Large intestine (tissue), 3 donors: ENCODE measurements around the gene DOCK11. TPM values are rescaled to one million over a fixed set of nuclear protein-coding genes. Genes with fewer than 3 reads are reported as not detected.

Experiments
- DNase-seq, 2 donors: peaks; one replicate each; pipeline versions ENCODE4 v3.0.0 to v3.0.0-alpha.2; 2013
- H3K27ac ChIP-seq: one replicate; pipeline ENCODE4 v1.5.1; 2013; ENCODE audit warnings: low read length
- H3K27me3 ChIP-seq: 2 replicates; pipeline ENCODE4 v1.6.1; 2013; ENCODE audit warnings: low read length; ENCODE audit not compliant: control insufficient read depth, insufficient read depth
- H3K36me3 ChIP-seq: 2 replicates; pipeline ENCODE4 v1.6.1; 2013; ENCODE audit warnings: low read length; ENCODE audit not compliant: control insufficient read depth, insufficient read depth
- H3K4me1 ChIP-seq: one replicate; pipeline ENCODE4 v1.6.1; 2013; ENCODE audit warnings: low read length; ENCODE audit not compliant: control insufficient read depth, insufficient read depth
- H3K4me3 ChIP-seq: one replicate; pipeline ENCODE4 v1.5.1; 2013; ENCODE audit warnings: low read length
- H3K9me3 ChIP-seq: one replicate; pipeline ENCODE4 v1.6.1; 2013; ENCODE audit warnings: mild to moderate bottlenecking, low read depth, low read length, moderate library complexity; ENCODE audit not compliant: control insufficient read depth
- WGBS: methylation state at CpG from one replicate; pipeline ENCODE4 v1.1.5; 2013; ENCODE audit warnings: low lambda C conversion rate; ENCODE audit not compliant: insufficient coverage; 5-methylcytosine and 5-hydroxymethylcytosine counted together
- polyA plus RNA-seq: library from polyadenylated mRNA; unstranded; fragments of 120-200 nt; gene quantifications from one replicate; pipeline ENCODE4 v1.2.1, GENCODE V29; 2013

Gene DOCK11
- polyA plus RNA-seq, 1 donor = 9.7 TPM

DNA sequence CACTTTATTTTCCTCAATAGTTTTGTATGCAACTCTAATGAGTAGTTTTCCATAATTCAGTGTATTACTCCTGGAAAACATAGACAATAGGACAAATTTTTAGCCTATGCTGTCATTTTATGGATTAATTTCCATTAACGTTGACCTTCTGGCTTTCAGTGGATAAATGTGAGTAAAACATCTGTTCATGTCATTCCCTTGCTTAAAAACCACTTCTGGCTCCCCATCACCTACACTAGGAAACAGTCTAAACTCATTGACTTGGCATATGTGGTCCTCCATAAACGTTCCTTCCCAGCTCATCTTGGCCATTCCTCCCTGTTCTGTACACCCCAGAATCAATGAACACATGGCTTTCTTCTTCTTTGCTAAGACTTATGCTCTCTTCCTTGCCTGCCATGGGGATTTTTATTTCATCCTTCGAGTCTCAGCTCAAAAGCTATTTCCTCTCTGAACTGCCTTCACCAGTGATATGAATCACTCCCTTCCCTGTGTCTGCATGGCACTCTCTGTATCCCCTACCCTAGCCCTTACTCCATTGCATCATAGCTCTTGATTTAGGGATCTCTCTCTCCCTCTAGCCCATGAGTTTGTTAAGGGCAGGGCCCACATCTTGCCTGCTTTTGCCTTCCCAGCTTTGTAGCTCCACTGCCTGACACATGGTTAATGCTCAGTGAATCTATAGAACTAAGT is 34.8 kb downstream of the DOCK11 start:
- Histone ChIP-seq H3K4me1 (no peaks in the 10 kb centered on the region), H3K4me3 (no peak overlapping the region), H3K36me3 (no peaks in the 10 kb centered on the region), H3K9me3 (no peaks in the 10 kb centered on the region), H3K27ac (no peak overlapping the region), H3K27me3 (no peaks in the 10 kb centered on the region)
- DNase-seq = no peak
- WGBS = no CpG with 5 or more reads among the region's 3 CpGs

DNA sequence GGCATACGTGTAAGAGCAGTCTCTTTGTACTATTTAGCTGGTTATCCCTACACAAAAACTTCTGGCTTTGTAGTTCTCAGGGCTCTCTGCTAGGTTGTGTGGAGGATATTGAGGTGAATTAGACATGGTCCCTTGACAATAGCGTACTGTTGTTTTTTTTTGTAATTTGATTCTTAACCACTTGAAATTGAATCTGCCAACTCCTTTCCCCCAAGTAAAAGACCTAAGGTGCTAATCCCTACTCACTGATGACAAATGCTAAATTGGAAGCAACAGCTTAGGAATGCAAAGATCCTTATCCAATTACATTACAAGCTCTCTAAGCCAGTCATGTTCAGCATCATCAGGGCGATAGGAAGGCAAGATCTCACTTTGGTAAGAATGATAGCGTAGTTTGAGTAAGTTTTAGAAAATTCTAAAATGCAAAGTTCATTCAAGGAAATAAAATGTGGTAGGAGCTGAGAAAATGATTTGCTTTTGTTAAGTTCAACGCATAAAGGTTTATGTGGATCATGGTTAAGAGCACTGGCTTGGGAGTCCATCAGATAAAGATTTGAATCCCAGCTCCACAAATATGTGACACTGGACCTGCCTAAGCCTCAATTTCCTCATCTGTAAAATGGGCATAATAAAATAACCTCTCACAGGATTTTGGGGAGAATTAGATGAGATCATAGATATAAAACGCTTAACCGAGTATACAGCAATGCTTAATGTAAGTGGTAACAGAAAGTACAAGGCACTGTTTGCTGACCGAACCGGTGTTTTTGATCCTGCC is 39.3 kb downstream of the DOCK11 start:
- no peak overlapping the region for H3K27ac ChIP-seq
- DNase-seq = no peak

DNA sequence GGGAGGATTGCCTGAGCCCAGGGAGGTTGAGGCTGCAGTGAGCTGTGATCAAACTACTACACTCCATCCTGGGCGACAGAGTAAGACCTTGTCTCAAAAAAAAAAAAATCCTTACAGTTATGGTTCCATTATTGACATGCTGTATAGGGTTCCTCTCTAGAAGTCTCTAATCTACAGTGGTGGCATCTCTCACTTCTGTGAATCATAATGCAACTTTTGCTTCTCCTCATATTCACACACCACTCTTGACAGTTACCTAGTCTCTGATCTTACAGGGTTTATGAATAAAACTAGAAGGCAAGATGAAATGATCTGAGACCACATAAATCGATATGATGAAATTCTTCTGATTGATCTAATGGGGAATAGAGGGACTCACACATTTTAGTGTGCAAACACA is 40.6 kb downstream of the DOCK11 start:
- no peak for DNase-seq
- WGBS = no CpG with 5 or more reads among the region's 2 CpGs
- no peaks in the 10 kb centered on the region for H3K36me3 ChIP-seq
- no peaks in the 10 kb centered on the region for H3K9me3 ChIP-seq
- H3K4me3 ChIP-seq = no peak overlapping the region
- H3K4me1 ChIP-seq = no peaks in the 10 kb centered on the region
- no peaks in the 10 kb centered on the region for H3K27me3 ChIP-seq
- H3K27ac ChIP-seq = no peak overlapping the region

More for the DNA sequence above, 39.3 kb downstream of the DOCK11 start:
- 100% methylated on average over 1 of the region's 9 CpGs for WGBS
- H3K9me3 ChIP-seq = no peaks in the 10 kb centered on the region
- H3K27me3 ChIP-seq = no peaks in the 10 kb centered on the region
- H3K36me3 ChIP-seq = no peaks in the 10 kb centered on the region
- H3K4me3 ChIP-seq = no peak overlapping the region
- no peaks in the 10 kb centered on the region for H3K4me1 ChIP-seq

DNA sequence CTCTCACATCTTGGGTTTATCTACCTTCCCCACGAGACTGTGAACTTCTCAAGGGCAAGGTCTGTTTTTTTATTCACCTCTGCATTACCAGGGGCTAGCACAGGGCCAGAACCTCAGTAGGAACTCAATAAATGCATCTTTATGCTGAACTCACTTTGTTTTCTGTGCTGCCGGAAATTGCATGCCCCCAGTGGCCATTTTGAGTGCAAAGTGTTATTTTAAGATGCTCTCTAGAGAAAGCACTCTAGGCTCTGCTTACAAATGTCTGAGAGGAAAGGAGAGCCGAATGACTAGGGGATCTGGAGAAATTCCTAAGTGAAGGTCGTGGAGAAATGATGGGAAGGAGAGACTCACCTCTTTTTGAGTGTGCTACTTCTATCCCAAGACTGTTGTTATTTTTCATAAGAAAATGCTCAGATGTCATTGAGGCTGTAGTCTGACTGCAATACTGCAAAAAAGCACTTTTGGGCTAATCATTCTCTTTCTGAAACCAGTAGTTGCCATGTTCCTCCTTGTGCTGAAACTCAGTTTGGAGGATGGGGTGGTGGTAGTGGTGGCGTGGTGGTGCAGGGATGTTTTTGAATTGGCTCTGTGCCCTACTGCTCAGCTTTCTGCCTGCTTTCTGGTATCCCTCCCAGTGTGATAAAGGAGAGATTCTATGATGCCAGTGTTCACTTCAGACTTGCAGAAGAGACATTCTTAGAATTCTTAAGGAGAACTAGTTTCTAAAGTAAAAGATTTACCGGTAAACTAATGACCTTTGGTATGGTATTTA is 41.3 kb downstream of the DOCK11 start:
- no CpG with 5 or more reads among the region's 6 CpGs for WGBS
- Histone ChIP-seq H3K4me3 (no peak overlapping the region), H3K27ac (no peak overlapping the region), H3K9me3 (no peaks in the 10 kb centered on the region), H3K36me3 (no peaks in the 10 kb centered on the region), H3K27me3 (no peaks in the 10 kb centered on the region), H3K4me1 (no peaks in the 10 kb centered on the region)
- peak in 1 of 2 donors; percentile 3 for DNase-seq

DNA sequence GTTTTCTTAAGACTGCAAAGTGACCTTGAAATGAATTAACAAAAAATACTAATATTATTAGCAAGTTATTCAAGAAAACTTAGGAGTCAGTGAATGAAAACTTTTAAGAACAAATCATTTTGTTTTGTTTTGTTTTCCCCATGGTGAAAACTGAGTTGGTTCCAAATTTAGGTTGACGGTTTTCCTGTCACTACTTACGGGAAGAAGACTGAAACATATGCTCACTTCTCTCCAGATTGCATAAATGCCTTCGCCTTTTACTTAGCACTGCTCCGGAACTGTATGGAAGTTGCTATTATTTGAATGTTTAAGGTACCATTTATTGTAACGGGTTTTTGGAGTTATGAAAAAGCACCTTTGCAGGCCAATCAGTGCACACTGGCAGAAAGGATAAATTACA is 42.8 kb downstream of the DOCK11 start:
- no CpG with 5 or more reads among the region's 5 CpGs for WGBS

DNA sequence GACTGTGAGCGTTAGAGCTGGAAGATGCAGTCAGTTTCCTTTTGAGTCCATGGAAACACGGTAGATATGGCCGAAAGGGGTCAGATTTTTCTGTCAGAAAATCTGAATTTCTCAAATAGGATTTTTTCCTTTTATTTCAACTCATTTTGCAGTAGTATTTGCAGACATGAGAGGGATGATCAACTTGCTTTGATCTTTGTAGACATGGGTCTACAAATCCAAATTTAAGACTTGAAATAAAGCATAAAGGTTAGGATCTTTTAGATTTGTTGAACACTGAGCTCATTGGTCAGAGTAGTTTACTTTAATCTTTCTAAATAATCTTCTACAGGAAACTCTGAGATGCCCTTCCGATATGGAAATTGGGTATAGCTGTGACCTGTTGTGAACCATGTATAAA is 44.7 kb downstream of the DOCK11 start:
- Histone ChIP-seq H3K27me3 (no peaks in the 10 kb centered on the region), H3K4me1 (no peaks in the 10 kb centered on the region), H3K36me3 (no peaks in the 10 kb centered on the region), H3K4me3 (no peak overlapping the region), H3K27ac (no peak overlapping the region), H3K9me3 (no peaks in the 10 kb centered on the region)
- DNase-seq = no peak
- no CpG with 5 or more reads among the region's 4 CpGs for WGBS

More for the DNA sequence above, 42.8 kb downstream of the DOCK11 start:
- H3K4me3 ChIP-seq = no peak overlapping the region
- no peaks in the 10 kb centered on the region for H3K4me1 ChIP-seq
- no peak overlapping the region for H3K27ac ChIP-seq
- H3K36me3 ChIP-seq = no peaks in the 10 kb centered on the region
- H3K27me3 ChIP-seq = no peaks in the 10 kb centered on the region
- no peaks in the 10 kb centered on the region for H3K9me3 ChIP-seq
- no peak for DNase-seq

DNA sequence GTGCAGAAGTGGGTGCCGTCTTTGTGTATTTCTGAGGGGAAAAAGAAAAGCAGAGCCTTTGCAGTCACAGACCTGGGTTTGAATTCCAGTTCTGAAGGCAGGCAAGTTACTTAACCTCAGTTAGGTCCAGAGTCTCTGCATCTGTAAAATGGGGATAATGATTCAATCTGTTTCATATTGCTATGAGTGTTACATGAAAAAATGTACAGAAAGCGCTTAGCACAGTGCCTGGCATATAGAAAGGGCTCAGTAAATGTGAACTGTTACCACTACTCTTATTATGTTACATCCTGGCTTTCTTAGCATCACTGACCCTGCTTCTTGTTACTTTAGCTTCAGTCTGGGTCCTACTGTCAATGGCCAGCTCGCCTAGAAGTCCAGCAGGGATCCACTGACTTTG is 45.9 kb downstream of the DOCK11 start:
- WGBS = no CpG with 5 or more reads among the region's 3 CpGs
- H3K36me3 ChIP-seq = no peaks in the 10 kb centered on the region
- no peaks in the 10 kb centered on the region for H3K27me3 ChIP-seq
- no peak overlapping the region for H3K27ac ChIP-seq
- DNase-seq = no peak
- no peaks in the 10 kb centered on the region for H3K9me3 ChIP-seq
- no peak overlapping the region for H3K4me3 ChIP-seq
- H3K4me1 ChIP-seq = no peaks in the 10 kb centered on the region

DNA sequence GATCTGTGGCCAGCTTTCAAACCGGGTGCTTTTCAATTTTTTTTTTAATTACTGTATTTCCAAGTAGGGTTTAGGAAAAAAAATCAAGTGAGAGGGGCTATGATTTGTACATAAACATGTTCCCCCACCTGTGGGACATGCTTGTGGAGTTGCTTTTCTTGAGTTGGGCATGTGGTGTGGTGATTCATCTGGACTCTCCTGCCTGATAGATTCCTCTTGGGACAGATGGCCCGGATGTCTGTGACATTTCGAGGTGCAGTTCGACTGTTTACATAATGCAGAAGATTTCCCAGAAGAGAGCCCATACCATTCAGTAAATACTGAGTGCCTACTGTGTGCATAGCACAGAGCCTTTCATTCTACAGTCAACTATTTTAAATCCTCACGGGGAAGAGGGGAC is 49.9 kb downstream of the DOCK11 start:
- Histone ChIP-seq H3K27me3 (no peaks in the 10 kb centered on the region), H3K4me3 (no peak overlapping the region), H3K36me3 (no peaks in the 10 kb centered on the region), H3K27ac (no peak overlapping the region), H3K9me3 (no peaks in the 10 kb centered on the region), H3K4me1 (no peaks in the 10 kb centered on the region)
- WGBS = no CpG with 5 or more reads among the region's 5 CpGs
- no peak for DNase-seq

DNA sequence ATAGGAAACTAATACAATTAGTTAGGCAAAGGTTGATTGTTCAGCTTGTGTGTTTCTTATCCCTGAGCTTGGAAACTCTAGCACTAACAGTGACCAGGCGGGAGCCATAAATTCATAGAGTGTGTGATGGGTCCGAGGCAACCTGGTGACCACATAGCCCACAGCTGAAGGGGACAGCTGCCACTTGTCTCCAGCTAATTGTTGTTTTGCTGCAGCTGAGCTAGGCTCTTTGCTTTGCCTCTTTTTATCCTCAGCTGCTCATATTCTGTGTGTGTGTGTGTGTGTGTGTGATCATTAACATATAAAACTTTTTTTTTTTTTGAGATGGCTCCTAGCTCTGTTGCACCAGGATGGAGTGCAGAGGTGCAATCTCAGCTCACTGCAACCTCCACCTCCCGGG is 53.2 kb downstream of the DOCK11 start:
- Histone ChIP-seq H3K27ac (no peak overlapping the region), H3K9me3 (no peaks in the 10 kb centered on the region), H3K27me3 (no peaks in the 10 kb centered on the region), H3K4me1 (no peaks in the 10 kb centered on the region), H3K36me3 (no peaks in the 10 kb centered on the region), H3K4me3 (no peak overlapping the region)
- WGBS = no CpG with 5 or more reads among the region's 3 CpGs
- no peak for DNase-seq

DNA sequence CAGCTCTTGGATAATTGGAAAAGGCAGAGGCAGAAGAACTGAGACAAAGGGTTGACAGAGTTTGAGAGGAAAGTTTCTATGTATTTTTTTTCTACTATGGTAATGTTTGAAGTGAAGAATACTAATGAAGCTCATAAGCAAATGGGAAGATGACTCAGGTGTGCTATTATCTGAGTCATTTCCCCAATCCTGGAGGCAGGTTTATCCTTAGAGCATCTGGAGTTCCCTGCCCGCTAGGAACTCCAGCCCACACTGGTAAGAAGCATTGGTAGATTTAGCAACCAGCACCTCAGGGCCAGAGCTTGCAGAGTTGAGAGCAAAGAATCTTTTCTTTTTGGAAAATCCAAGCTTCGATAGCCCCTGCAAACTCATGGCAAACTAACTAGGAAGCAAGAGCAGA is 55.2 kb downstream of the DOCK11 start:
- no peaks in the 10 kb centered on the region for H3K27me3 ChIP-seq
- H3K36me3 ChIP-seq = no peaks in the 10 kb centered on the region
- no CpG with 5 or more reads among the region's 2 CpGs for WGBS
- no peak for DNase-seq
- no peak overlapping the region for H3K4me3 ChIP-seq
- H3K27ac ChIP-seq = no peak overlapping the region
- no peaks in the 10 kb centered on the region for H3K4me1 ChIP-seq
- H3K9me3 ChIP-seq = no peaks in the 10 kb centered on the region
